ENCODE results near the gene AHSA1.

- TF ChIP-seq CTCF (IDR thresholded peaks at IDR 0.05; ENCODE audit: low read depth, low read length, poor library complexity, severe bottlenecking): no peak
- TF ChIP-seq EZH2phosphoT487 (IDR thresholded peaks at IDR 0.05; ENCODE audit: borderline replicate concordance, low read length): no peak
Measured at GRCh38 chr14:77503138-77503537, 45.2 kb downstream of the AHSA1 start.

Measured in DOHH2 (cell line).